ENCODE results near the gene RRP7A. TPM values are rescaled to one million over a fixed set of nuclear protein-coding genes. Genes with fewer than 3 reads are reported as not detected.
A peak's percentile ranks its signal among the peaks of the same experiment; 100 is the strongest.
"Not testable (repeated sequence)": the region's sequence is repeated elsewhere in the genome, so short reads cannot be mapped to it uniquely, and the experiment has no call there.

Gene RRP7A
- total RNA-seq, 1 experiment from 2014 or later = 64.7 TPM

GRCh38 chr22:42508327-42508974 lies 11.1 kb downstream of the RRP7A start:
- BruUV-seq (replicated peaks) = not testable (repeated sequence)

DNA sequence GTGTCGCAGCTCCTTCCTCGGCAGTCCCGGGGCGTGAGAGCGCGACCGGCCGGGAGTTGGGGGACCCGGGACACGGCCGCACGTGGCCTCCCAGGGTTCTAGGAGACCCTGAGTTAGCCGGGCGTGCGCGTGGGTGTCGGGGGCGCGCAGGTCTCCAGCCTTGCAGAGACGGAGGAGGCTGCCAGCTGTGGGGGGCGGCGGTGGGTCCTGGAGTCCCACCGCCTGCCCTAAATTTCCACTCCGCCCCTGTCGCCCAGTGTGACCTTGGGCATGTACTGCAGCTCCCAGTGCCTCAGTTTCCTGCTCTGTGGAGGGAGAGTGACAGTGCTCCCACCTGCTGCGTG lies 18.8 kb downstream of the RRP7A start:
- H3K36me3 Mint-ChIP-seq (ENCODE audit: insufficient read depth, unreplicated experiment) = no peaks in the 10 kb centered on the region
- H3K9me3 Mint-ChIP-seq (ENCODE audit: low read depth, unreplicated experiment) = no peaks in the 10 kb centered on the region
- DNase-seq = no peak
- intact Hi-C loops (cut with micrococcal nuclease; ENCODE audit: unreplicated experiment) = no loop called here
- peaks cover 27% of the 10 kb centered on the region for H3K4me1 Mint-ChIP-seq (ENCODE audit: low read depth, unreplicated experiment)
- no peak overlapping the region for H3K4me3 Mint-ChIP-seq (ENCODE audit: low read depth, unreplicated experiment)
- BruUV-seq (replicated peaks) = no TSS peak
- CTCF ChIA-PET = no interaction called here
- H3K27me3 Mint-ChIP-seq (ENCODE audit: unreplicated experiment) = no peaks in the 10 kb centered on the region
- no peak overlapping the region for H3K27ac Mint-ChIP-seq (ENCODE audit: unreplicated experiment)
- TF ChIP-seq, protein P1, sequence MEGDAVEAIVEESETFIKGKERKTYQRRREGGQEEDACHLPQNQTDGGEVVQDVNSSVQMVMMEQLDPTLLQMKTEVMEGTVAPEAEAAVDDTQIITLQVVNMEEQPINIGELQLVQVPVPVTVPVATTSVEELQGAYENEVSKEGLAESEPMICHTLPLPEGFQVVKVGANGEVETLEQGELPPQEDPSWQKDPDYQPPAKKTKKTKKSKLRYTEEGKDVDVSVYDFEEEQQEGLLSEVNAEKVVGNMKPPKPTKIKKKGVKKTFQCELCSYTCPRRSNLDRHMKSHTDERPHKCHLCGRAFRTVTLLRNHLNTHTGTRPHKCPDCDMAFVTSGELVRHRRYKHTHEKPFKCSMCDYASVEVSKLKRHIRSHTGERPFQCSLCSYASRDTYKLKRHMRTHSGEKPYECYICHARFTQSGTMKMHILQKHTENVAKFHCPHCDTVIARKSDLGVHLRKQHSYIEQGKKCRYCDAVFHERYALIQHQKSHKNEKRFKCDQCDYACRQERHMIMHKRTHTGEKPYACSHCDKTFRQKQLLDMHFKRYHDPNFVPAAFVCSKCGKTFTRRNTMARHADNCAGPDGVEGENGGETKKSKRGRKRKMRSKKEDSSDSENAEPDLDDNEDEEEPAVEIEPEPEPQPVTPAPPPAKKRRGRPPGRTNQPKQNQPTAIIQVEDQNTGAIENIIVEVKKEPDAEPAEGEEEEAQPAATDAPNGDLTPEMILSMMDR (IDR thresholded peaks at IDR 0.05; ENCODE audit: unreplicated experiment) = no peak

More at GRCh38 chr22:42508327-42508974, 11.1 kb downstream of the RRP7A start:
- H3K9me3 Mint-ChIP-seq (ENCODE audit: low read depth, unreplicated experiment); DNase-seq; H3K27me3 Mint-ChIP-seq (ENCODE audit: unreplicated experiment); H3K4me1 Mint-ChIP-seq (ENCODE audit: low read depth, unreplicated experiment); H3K4me3 Mint-ChIP-seq (ENCODE audit: low read depth, unreplicated experiment); intact Hi-C loops (cut with micrococcal nuclease; ENCODE audit: unreplicated experiment): not testable (repeated sequence)
- peak overlapping the region; percentile 36 for H3K27ac Mint-ChIP-seq (ENCODE audit: unreplicated experiment)
- CTCF ChIA-PET = interaction anchor here (0.6 to 0.7 kb wide), 2 partner anchors 35 to 330 kb away, joined by 3 read pairs; no protein-coding TSS in a partner anchor
- peaks cover 26% of the 10 kb centered on the region for H3K36me3 Mint-ChIP-seq (ENCODE audit: insufficient read depth, unreplicated experiment)

DNA sequence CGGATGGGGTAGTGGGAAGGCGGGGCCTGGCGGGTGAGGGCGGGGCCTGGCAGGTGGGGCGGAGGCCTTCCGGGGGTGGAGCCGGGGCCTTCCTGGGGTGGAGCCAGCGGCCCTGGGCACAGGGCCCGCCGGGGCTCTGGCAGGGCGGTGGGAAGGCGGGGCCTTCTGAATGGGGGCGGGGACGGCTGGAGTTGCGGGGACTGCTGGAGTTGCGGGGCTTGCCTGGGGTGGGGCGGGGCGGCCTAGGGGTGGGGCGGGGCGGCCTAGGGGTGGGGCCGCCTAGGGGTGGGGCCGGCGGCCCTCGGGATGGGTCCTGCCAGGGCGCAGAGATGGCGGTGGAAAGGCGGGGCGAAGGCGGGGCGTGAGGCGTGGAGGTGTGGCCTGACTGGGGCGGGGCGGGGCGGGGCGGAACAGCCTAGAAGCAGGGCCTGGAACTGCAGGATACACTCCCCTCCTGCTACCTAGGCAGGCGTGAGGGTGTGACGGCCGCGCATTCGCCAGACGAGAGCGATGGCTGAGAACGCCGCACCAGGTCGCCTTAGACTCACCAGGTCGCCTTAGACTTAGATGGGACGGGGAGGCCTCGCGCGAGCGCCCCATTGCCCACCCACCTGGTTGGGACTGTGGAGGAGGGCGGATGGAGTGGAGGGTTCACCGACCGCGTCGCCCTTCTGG lies 19.3 kb downstream of the RRP7A start:
- no peak overlapping the region for H3K4me3 Mint-ChIP-seq (ENCODE audit: low read depth, unreplicated experiment)
- CTCF ChIA-PET = no interaction called here
- BruUV-seq (replicated peaks) = no TSS peak
- intact Hi-C loops (cut with micrococcal nuclease; ENCODE audit: unreplicated experiment) = no loop called here
- H3K36me3 Mint-ChIP-seq (ENCODE audit: insufficient read depth, unreplicated experiment) = no peaks in the 10 kb centered on the region
- DNase-seq = no peak
- no peak overlapping the region for H3K27ac Mint-ChIP-seq (ENCODE audit: unreplicated experiment)
- H3K9me3 Mint-ChIP-seq (ENCODE audit: low read depth, unreplicated experiment) = no peaks in the 10 kb centered on the region
- H3K27me3 Mint-ChIP-seq (ENCODE audit: unreplicated experiment) = no peaks in the 10 kb centered on the region
- H3K4me1 Mint-ChIP-seq (ENCODE audit: low read depth, unreplicated experiment) = peaks cover 27% of the 10 kb centered on the region
- TF ChIP-seq, protein P1 (IDR thresholded peaks at IDR 0.05; ENCODE audit: unreplicated experiment) = no peak

DNA sequence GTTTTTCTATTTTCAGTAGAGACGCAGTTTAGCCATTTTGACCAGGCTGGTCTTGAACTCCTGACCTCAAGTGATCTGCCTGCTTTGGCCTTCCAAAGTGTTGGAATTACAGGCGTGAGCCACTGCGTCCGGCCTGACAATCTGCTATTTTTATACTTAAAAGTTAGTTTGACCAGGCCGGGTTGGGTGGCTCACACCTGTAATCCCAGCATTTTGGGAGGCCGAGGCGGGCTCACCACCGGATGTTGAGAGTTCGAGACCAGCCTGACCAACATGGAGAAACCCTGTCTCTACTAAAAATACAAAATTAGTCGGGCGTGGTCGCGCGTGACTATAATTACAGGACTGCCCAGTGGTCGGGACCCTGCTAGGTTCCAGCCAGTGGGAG lies 19.8 kb downstream of the RRP7A start:
- H3K27ac Mint-ChIP-seq (ENCODE audit: unreplicated experiment); H3K9me3 Mint-ChIP-seq (ENCODE audit: low read depth, unreplicated experiment); intact Hi-C loops (cut with micrococcal nuclease; ENCODE audit: unreplicated experiment); H3K27me3 Mint-ChIP-seq (ENCODE audit: unreplicated experiment); DNase-seq; BruUV-seq (replicated peaks); H3K36me3 Mint-ChIP-seq (ENCODE audit: insufficient read depth, unreplicated experiment); H3K4me3 Mint-ChIP-seq (ENCODE audit: low read depth, unreplicated experiment): not testable (repeated sequence)
- peaks cover 27% of the 10 kb centered on the region for H3K4me1 Mint-ChIP-seq (ENCODE audit: low read depth, unreplicated experiment)
- CTCF ChIA-PET = interaction anchor here (0.6 kb wide), 1 partner anchor 10 kb away, joined by 3 read pairs; no protein-coding TSS in a partner anchor

- intact Hi-C loops (cut with micrococcal nuclease; ENCODE audit: unreplicated experiment); H3K27me3 Mint-ChIP-seq (ENCODE audit: unreplicated experiment); H3K9me3 Mint-ChIP-seq (ENCODE audit: low read depth, unreplicated experiment); H3K36me3 Mint-ChIP-seq (ENCODE audit: insufficient read depth, unreplicated experiment); BruUV-seq (replicated peaks); H3K4me3 Mint-ChIP-seq (ENCODE audit: low read depth, unreplicated experiment); H3K27ac Mint-ChIP-seq (ENCODE audit: unreplicated experiment); DNase-seq: not testable (repeated sequence)
- peaks cover 27% of the 10 kb centered on the region for H3K4me1 Mint-ChIP-seq (ENCODE audit: low read depth, unreplicated experiment)
- CTCF ChIA-PET = interaction anchor here (0.6 kb wide), 1 partner anchor 154 kb away, joined by 4 read pairs; no protein-coding TSS in a partner anchor
These were observed 24.0 kb downstream of the RRP7A start for GRCh38 chr22:42495533-42496141.

Measured in Calu3 (cell line).